Measurements from ENCODE around the gene NCKAP5. TPM values are rescaled to one million over a fixed set of nuclear protein-coding genes. Genes with fewer than 3 reads are reported as not detected.

The NCKAP5 gene
- polyA plus RNA-seq, 3 donors = not detected

- Histone ChIP-seq H2AFZ (ENCODE audit: insufficient read depth, low read depth, low read length, poor library complexity, severe bottlenecking) (no peak overlapping the region), H3K36me3 (replicated peaks in 1 of 2; ENCODE audit: control insufficient read depth in 1 of 2, insufficient read depth in 2 of 2, low read length in 2 of 2) (no peaks in the 10 kb centered on the region), H3K9ac (ENCODE audit: insufficient read depth, low read length, poor library complexity, severe bottlenecking) (no peak overlapping the region), H4K20me1 (ENCODE audit: insufficient read depth, low read length) (no peaks in the 10 kb centered on the region), H3K79me2 (ENCODE audit: insufficient read depth, low read length) (no peaks in the 10 kb centered on the region), H3K4me1 (ENCODE audit: control insufficient read depth in 1 of 2, insufficient read depth in 2 of 2, low read length in 2 of 2) (no peaks in the 10 kb centered on the region), H3K27me3 (ENCODE audit: control insufficient read depth in 2 of 2, insufficient read depth in 2 of 2, low read length in 2 of 2) (no peaks in the 10 kb centered on the region), H3K9me3 (replicated peaks in 1 of 2; ENCODE audit: control insufficient read depth in 1 of 2, insufficient read depth in 1 of 2, low read length in 2 of 2) (no peaks in the 10 kb centered on the region), H3K4me3 (replicated peaks in 1 of 3; ENCODE audit: low read depth in 2 of 3, low read length in 3 of 3) (no peak overlapping the region), H3K4me2 (replicated peaks; ENCODE audit: extremely low read depth, low read length, poor library complexity, severe bottlenecking) (no peak overlapping the region), H3K27ac (ENCODE audit: low read depth in 1 of 2, low read length in 2 of 2) (no peak overlapping the region)
- no peak for DNase-seq
- Mint-ChIP-seq H3K27me3 (ENCODE audit: low read depth in 3 of 3) (no peaks in the 10 kb centered on the region), H3K4me3 (no peak overlapping the region), H3K27ac (no peak overlapping the region), H3K36me3 (no peaks in the 10 kb centered on the region), H3K9me3 (peaks cover 0 to 7% (median 3%) of the 10 kb centered on the region in 7 donors), H3K4me1 (no peaks in the 10 kb centered on the region)
- no CpG with 5 or more reads among the region's 1 CpG for WGBS (ENCODE audit: insufficient coverage)
- intact Hi-C loops (cut with micrococcal nuclease) = no loop called here
- TF ChIP-seq CTCF (IDR thresholded peaks at IDR 0.05) = no peak
Measured at GRCh38 chr2:133503323-133503722, 64.9 kb downstream of the NCKAP5 start.

- intact Hi-C loops (cut with micrococcal nuclease) = no loop called here
- Histone ChIP-seq H3K9me3 (replicated peaks in 1 of 2; ENCODE audit: control insufficient read depth in 1 of 2, insufficient read depth in 1 of 2, low read length in 2 of 2) (no peaks in the 10 kb centered on the region), H3K27ac (ENCODE audit: low read depth in 1 of 2, low read length in 2 of 2) (no peak overlapping the region), H3K27me3 (ENCODE audit: control insufficient read depth in 2 of 2, insufficient read depth in 2 of 2, low read length in 2 of 2) (no peaks in the 10 kb centered on the region), H2AFZ (ENCODE audit: insufficient read depth, low read depth, low read length, poor library complexity, severe bottlenecking) (no peak overlapping the region), H3K4me1 (ENCODE audit: control insufficient read depth in 1 of 2, insufficient read depth in 2 of 2, low read length in 2 of 2) (no peaks in the 10 kb centered on the region), H3K9ac (ENCODE audit: insufficient read depth, low read length, poor library complexity, severe bottlenecking) (no peak overlapping the region), H4K20me1 (ENCODE audit: insufficient read depth, low read length) (no peaks in the 10 kb centered on the region), H3K36me3 (replicated peaks in 1 of 2; ENCODE audit: control insufficient read depth in 1 of 2, insufficient read depth in 2 of 2, low read length in 2 of 2) (no peaks in the 10 kb centered on the region), H3K79me2 (ENCODE audit: insufficient read depth, low read length) (no peaks in the 10 kb centered on the region), H3K4me2 (replicated peaks; ENCODE audit: extremely low read depth, low read length, poor library complexity, severe bottlenecking) (no peak overlapping the region), H3K4me3 (replicated peaks in 1 of 3; ENCODE audit: low read depth in 2 of 3, low read length in 3 of 3) (no peak overlapping the region)
- H3K4me1 Mint-ChIP-seq = no peaks in the 10 kb centered on the region
- no peak for TF ChIP-seq CTCF (IDR thresholded peaks at IDR 0.05)
- no peak for DNase-seq
- no peak overlapping the region for H3K27ac Mint-ChIP-seq
- 91% methylated on average over 4 of the region's 7 CpGs for WGBS (ENCODE audit: insufficient coverage)
- no peaks in the 10 kb centered on the region for H3K27me3 Mint-ChIP-seq (ENCODE audit: low read depth in 3 of 3)
- no peaks in the 10 kb centered on the region for H3K36me3 Mint-ChIP-seq
- no peak overlapping the region for H3K4me3 Mint-ChIP-seq
- peaks cover 0 to 7% (median 4%) of the 10 kb centered on the region in 7 donors for H3K9me3 Mint-ChIP-seq
Measured at GRCh38 chr2:133502678-133503077, 65.6 kb downstream of the NCKAP5 start.
